Measurements from ENCODE around the gene TBC1D32. TPM values are rescaled to one million over a fixed set of nuclear protein-coding genes. Genes with fewer than 3 reads are reported as not detected.
A peak's percentile ranks its signal among the peaks of the same experiment; 100 is the strongest.
"Not testable (repeated sequence)": the region's sequence is repeated elsewhere in the genome, so short reads cannot be mapped to it uniquely, and the experiment has no call there.

Gene TBC1D32
- polyA plus RNA-seq, 1 donor: 13.3 TPM

DNA sequence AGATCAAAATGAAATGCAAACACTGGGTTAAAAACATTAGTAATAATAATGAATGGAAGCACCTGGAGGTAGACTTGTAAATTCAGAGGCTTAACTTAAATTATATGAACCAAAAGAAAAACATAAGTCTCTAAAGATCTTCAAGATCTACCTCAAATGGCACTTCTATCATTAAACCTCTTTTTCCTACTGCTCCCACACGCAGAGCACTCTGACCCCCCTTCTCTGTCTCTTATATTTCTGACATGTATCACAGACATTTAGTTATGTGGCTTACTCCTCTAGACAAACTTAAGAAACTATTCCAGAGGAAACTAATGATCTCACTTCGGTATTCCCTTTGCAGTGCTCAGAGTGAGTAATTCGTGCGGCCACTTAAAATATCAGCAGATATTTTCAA, 1.1 kb downstream of the TBC1D32 start:
- WGBS (ENCODE audit: insufficient coverage, low lambda C conversion rate): 97% methylated on average over 4 of the region's 4 CpGs

DNA sequence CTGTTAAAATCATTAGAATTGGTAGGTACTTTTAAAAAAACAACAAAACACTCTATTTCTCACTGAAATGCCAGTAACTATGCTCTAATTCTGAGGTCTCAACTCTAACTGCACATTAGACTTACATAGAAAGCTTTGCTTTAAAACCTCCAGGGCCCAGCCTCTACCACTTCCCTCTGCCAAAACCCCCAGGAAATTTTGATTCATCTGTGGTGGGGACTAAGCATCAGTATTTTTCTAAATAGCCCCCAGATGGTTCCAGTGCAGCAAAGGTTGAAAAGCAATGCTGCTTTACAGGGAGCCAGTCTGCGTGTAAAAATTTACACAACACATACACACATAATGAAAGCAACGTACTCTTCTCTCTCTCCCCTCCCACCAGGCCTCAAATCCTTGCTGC, 3.8 kb downstream of the TBC1D32 start:
- H3K27ac ChIP-seq (ENCODE audit: low read length): no peak overlapping the region
- H3K36me3 ChIP-seq (ENCODE audit: control insufficient read depth, insufficient read depth, low read length): no peaks in the 10 kb centered on the region
- WGBS (ENCODE audit: insufficient coverage, low lambda C conversion rate): no CpG with 5 or more reads among the region's 2 CpGs
- no peak for DNase-seq
- peaks cover 4% of the 10 kb centered on the region for H3K4me1 ChIP-seq (ENCODE audit: control insufficient read depth, insufficient read depth, low read length)
- H3K9me3 ChIP-seq (ENCODE audit: control insufficient read depth, low read depth, low read length): peaks cover 4% of the 10 kb centered on the region
- no peak overlapping the region for H3K4me3 ChIP-seq (ENCODE audit: low read length)
- H3K27me3 ChIP-seq (ENCODE audit: control insufficient read depth, insufficient read depth, low read length): no peaks in the 10 kb centered on the region

More for the DNA sequence above, 1.1 kb downstream of the TBC1D32 start:
- no peaks in the 10 kb centered on the region for H3K27me3 ChIP-seq (ENCODE audit: control insufficient read depth, insufficient read depth, low read length)
- no peaks in the 10 kb centered on the region for H3K36me3 ChIP-seq (ENCODE audit: control insufficient read depth, insufficient read depth, low read length)
- no peak overlapping the region for H3K27ac ChIP-seq (ENCODE audit: low read length)
- H3K4me1 ChIP-seq (ENCODE audit: control insufficient read depth, insufficient read depth, low read length): peaks cover 4% of the 10 kb centered on the region
- DNase-seq: no peak
- H3K4me3 ChIP-seq (ENCODE audit: low read length): no peak overlapping the region
- H3K9me3 ChIP-seq (ENCODE audit: control insufficient read depth, low read depth, low read length): peaks cover 4% of the 10 kb centered on the region

DNA sequence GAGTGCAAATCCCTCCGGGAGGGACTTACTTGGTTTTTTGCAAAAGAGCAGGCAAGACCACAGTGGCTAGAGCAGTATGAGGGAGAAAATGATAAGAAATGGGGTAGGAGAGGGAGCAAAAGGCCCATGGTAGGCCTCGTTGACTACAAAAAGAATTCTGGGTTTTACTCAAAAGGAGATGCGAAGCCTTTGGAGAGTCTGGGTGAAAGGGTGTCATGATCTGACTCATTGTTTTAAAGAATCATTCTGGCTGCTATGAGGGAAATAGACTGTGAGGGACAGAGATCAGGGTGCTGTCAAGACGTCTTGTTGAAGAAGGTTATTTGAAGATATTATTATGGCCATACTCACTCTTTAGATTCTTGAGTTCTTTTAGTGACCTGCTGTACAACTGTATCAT, 13.0 kb downstream of the TBC1D32 start:
- Histone ChIP-seq H3K27me3 (ENCODE audit: control insufficient read depth, insufficient read depth, low read length) (no peaks in the 10 kb centered on the region), H3K4me3 (ENCODE audit: low read length) (no peak overlapping the region), H3K27ac (ENCODE audit: low read length) (no peak overlapping the region), H3K9me3 (ENCODE audit: control insufficient read depth, low read depth, low read length) (no peaks in the 10 kb centered on the region), H3K36me3 (ENCODE audit: control insufficient read depth, insufficient read depth, low read length) (peaks cover 2% of the 10 kb centered on the region), H3K4me1 (ENCODE audit: control insufficient read depth, insufficient read depth, low read length) (no peaks in the 10 kb centered on the region)
- no CpG with 5 or more reads among the region's 4 CpGs for WGBS (ENCODE audit: insufficient coverage, low lambda C conversion rate)
- no peak for DNase-seq

DNA sequence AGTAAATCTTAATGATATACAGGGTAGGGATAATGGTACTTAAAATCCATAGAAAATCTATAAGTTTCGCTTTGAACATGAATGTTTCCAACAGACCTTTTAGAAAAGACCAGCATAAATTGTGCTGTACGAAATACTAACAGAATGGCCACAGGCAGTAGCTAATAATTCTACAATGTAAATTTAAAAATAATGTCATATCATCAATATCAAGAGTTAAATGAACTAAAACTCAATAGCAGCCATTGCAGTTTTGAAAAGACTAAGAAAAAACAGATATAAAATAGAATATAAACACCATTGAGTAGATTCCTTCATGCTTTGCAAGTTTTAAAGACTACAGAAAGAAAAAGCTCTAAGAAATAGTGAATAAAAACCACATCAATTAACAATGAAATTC, 14.7 kb downstream of the TBC1D32 start:
- Histone ChIP-seq H3K9me3 (ENCODE audit: control insufficient read depth, low read depth, low read length) (no peaks in the 10 kb centered on the region), H3K4me1 (ENCODE audit: control insufficient read depth, insufficient read depth, low read length) (peaks cover 13% of the 10 kb centered on the region), H3K27me3 (ENCODE audit: control insufficient read depth, insufficient read depth, low read length) (no peaks in the 10 kb centered on the region), H3K36me3 (ENCODE audit: control insufficient read depth, insufficient read depth, low read length) (peaks cover 2% of the 10 kb centered on the region), H3K27ac (ENCODE audit: low read length) (no peak overlapping the region), H3K4me3 (ENCODE audit: low read length) (no peak overlapping the region)
- DNase-seq: no peak
- WGBS (ENCODE audit: insufficient coverage, low lambda C conversion rate): 88% methylated on average over 2 of the region's 2 CpGs

DNA sequence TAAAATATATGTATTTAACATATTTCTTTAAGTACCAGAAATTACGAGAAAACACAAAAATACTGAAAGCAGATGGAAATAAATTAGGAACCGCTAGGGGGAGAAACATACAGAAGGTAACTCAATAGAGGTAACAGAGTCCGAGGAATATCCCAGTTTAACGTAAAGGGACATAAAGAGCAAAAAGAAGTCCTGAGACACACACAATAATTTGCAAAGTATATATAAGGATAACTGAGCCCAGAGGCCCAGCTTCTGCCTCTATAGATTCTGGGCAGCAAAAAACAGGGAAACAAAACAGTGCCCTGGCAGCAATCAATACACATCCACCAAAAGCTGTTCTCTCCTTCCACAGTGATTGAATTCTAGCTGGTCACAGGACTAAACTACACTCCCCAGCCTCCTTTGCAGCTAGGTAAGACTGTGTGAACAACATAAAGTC, 15.1 kb downstream of the TBC1D32 start:
- H3K27me3 ChIP-seq (ENCODE audit: control insufficient read depth, insufficient read depth, low read length): no peaks in the 10 kb centered on the region
- H3K27ac ChIP-seq (ENCODE audit: low read length): no peak overlapping the region
- peaks cover 13% of the 10 kb centered on the region for H3K4me1 ChIP-seq (ENCODE audit: control insufficient read depth, insufficient read depth, low read length)
- peak in 1 of 2 donors; percentile 56 for DNase-seq
- no CpG with 5 or more reads among the region's 4 CpGs for WGBS (ENCODE audit: insufficient coverage, low lambda C conversion rate)
- peaks cover 2% of the 10 kb centered on the region for H3K36me3 ChIP-seq (ENCODE audit: control insufficient read depth, insufficient read depth, low read length)
- no peaks in the 10 kb centered on the region for H3K9me3 ChIP-seq (ENCODE audit: control insufficient read depth, low read depth, low read length)
- no peak overlapping the region for H3K4me3 ChIP-seq (ENCODE audit: low read length)

DNA sequence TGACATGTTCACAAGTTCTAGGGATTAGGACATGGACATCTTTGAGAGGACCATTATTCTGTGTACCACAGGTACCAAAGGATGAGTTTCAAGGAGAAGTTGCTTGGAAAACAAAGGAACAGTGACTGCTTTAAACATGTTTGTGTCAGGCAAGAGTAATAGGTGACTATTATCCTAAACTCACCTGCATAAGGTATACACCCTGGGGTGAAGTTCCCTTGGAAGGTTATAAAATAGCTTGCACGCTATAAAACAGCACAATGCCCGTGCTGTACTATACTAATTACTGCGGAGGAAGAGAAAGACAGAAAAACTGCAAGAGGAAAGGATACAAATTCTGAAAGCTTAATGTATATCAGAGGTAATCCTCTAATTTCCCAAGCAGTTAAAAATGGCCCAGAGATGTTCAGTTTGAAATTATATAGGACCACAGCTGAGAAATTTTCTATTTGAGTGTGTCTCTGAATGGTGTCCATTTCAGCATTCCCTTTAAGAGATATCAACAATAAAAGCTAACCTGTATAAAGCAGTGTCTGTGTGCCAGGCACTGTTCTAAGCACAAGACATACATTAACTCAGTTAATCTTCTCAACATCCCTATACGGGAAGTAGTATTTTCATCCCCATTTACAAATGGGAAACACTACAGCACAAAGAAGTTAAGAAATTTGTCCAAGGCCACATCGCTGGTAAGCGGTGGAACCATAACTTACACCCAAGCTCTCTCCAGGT, 19.7 kb downstream of the TBC1D32 start:
- Histone ChIP-seq H3K27ac (ENCODE audit: low read length) (peak overlapping the region; percentile 59), H3K4me3 (ENCODE audit: low read length) (no peak overlapping the region), H3K36me3 (ENCODE audit: control insufficient read depth, insufficient read depth, low read length) (peaks cover 2% of the 10 kb centered on the region), H3K9me3 (ENCODE audit: control insufficient read depth, low read depth, low read length) (no peaks in the 10 kb centered on the region), H3K4me1 (ENCODE audit: control insufficient read depth, insufficient read depth, low read length) (peaks cover 19% of the 10 kb centered on the region), H3K27me3 (ENCODE audit: control insufficient read depth, insufficient read depth, low read length) (no peaks in the 10 kb centered on the region)
- 20% methylated on average over 1 of the region's 6 CpGs for WGBS (ENCODE audit: insufficient coverage, low lambda C conversion rate)
- DNase-seq: peak in 1 of 2 donors; percentile 68

DNA sequence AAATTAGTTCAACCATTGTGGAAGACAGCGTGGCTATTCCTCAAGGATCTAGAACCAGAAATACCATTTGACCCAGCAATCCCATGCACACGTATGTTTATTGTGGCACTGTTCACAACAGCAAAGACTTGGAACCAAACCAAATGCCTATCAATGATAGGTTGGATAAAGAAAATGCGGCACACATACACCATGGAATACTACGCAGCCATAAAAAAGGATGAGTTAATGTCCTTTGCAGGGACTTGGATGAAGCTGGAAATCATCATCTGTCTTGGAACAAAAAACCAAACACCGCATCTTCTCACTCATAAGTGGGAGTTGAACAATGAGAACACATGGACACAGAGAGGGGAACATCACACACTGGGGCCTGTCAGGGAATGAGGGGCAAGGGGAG, 22.5 kb downstream of the TBC1D32 start:
- not testable (repeated sequence) for H3K36me3 ChIP-seq (ENCODE audit: control insufficient read depth, insufficient read depth, low read length); H3K4me3 ChIP-seq (ENCODE audit: low read length); H3K27me3 ChIP-seq (ENCODE audit: control insufficient read depth, insufficient read depth, low read length); H3K9me3 ChIP-seq (ENCODE audit: control insufficient read depth, low read depth, low read length); DNase-seq; H3K27ac ChIP-seq (ENCODE audit: low read length)
- WGBS (ENCODE audit: insufficient coverage, low lambda C conversion rate): 100% methylated on average over 2 of the region's 5 CpGs
- peaks cover 20% of the 10 kb centered on the region for H3K4me1 ChIP-seq (ENCODE audit: control insufficient read depth, insufficient read depth, low read length)

DNA sequence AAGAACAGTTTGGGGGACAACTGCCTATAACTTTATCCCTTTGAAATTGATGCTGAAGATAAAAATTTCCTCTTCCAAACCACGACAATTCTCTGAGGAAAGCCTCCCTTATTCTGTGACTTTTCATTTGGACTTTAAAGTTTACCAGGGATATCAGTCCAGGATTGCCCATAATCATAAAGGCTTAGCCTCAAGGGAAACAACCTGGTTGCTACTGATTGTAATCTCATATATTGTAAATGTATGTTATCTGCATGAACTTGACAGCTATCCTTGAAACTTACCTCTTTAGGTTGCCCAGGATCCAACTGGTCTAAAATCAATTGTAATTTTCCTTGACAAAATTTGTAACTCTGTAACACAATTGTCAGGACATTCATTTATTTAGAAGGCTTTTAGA, 23.8 kb downstream of the TBC1D32 start:
- no peak for DNase-seq
- Histone ChIP-seq H3K4me1 (ENCODE audit: control insufficient read depth, insufficient read depth, low read length) (peaks cover 16% of the 10 kb centered on the region), H3K36me3 (ENCODE audit: control insufficient read depth, insufficient read depth, low read length) (no peaks in the 10 kb centered on the region), H3K9me3 (ENCODE audit: control insufficient read depth, low read depth, low read length) (no peaks in the 10 kb centered on the region), H3K4me3 (ENCODE audit: low read length) (no peak overlapping the region), H3K27ac (ENCODE audit: low read length) (no peak overlapping the region), H3K27me3 (ENCODE audit: control insufficient read depth, insufficient read depth, low read length) (no peaks in the 10 kb centered on the region)
- 20% methylated on average over 1 of the region's 1 CpG for WGBS (ENCODE audit: insufficient coverage, low lambda C conversion rate)

DNA sequence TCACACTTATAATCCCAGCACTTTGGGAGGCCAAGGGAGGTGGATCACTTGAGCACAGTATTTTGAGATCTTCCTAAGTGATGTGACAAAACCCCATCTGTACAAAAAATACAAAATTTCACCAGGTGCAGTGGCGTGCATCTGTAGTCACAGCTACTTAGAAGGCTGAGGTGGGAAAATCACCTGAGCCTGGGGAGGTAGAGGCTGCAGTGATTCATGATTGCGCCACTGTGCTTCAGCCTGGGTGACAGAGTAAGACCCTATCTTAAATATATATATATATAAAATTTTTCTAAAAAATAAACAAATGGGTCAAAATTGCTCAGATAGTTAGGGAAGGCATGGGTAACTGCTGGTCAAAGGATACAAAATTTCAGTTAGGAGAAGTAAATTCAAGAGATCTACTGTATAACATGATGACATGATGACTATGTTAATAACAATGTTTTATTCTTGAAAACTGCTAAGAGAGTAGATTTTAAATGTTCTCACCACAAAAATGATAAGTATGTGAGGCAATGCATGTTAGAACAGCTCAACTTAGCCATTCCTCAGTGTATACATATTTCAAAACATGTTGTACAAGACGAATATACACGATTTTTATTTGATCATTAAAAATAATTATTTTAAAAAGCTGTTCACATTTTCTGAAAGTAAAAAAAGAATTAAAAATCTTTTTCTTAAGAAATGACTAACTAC, 24.4 kb downstream of the TBC1D32 start:
- Histone ChIP-seq H3K27ac (ENCODE audit: low read length) (no peak overlapping the region), H3K4me1 (ENCODE audit: control insufficient read depth, insufficient read depth, low read length) (peaks cover 11% of the 10 kb centered on the region), H3K36me3 (ENCODE audit: control insufficient read depth, insufficient read depth, low read length) (no peaks in the 10 kb centered on the region), H3K4me3 (ENCODE audit: low read length) (no peak overlapping the region), H3K9me3 (ENCODE audit: control insufficient read depth, low read depth, low read length) (no peaks in the 10 kb centered on the region), H3K27me3 (ENCODE audit: control insufficient read depth, insufficient read depth, low read length) (no peaks in the 10 kb centered on the region)
- no peak for DNase-seq
- 72% methylated on average over 2 of the region's 4 CpGs for WGBS (ENCODE audit: insufficient coverage, low lambda C conversion rate)

DNA sequence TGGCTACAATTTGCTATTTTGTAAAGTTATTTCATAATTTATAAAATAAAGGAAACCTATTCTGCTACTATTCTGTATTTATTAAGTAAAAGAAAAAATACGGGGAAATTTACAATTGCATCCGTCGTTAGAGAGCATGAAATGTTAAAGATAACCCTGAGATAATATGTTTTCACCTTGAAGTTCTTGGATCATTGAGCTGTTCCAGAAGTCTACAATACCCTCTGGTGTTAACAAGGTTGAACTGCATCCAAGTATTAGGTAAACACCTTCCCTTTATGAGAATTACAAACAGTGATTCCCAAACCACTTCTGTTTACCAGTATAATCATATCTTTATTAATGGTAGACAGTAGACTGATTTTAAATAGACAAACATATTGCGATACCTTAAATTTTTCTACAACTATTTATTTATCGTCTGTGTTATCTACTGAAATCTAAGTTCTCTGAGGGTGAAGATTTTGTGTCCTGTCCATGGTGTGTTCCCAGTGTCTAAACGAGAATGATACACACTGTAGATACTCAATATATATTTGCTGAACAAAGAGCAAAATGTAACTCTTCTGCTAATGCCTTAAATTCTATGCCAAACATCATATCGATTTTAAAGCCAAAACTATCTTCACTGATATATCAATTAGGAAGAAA, 28.2 kb downstream of the TBC1D32 start:
- H3K36me3 ChIP-seq (ENCODE audit: control insufficient read depth, insufficient read depth, low read length): peaks cover 2% of the 10 kb centered on the region
- H3K4me1 ChIP-seq (ENCODE audit: control insufficient read depth, insufficient read depth, low read length): peaks cover 7% of the 10 kb centered on the region
- H3K27ac ChIP-seq (ENCODE audit: low read length): no peak overlapping the region
- H3K27me3 ChIP-seq (ENCODE audit: control insufficient read depth, insufficient read depth, low read length): no peaks in the 10 kb centered on the region
- H3K4me3 ChIP-seq (ENCODE audit: low read length): no peak overlapping the region
- WGBS (ENCODE audit: insufficient coverage, low lambda C conversion rate): 40% methylated on average over 5 of the region's 7 CpGs
- no peaks in the 10 kb centered on the region for H3K9me3 ChIP-seq (ENCODE audit: control insufficient read depth, low read depth, low read length)
- peak in 1 of 2 donors; percentile 32 for DNase-seq

Measured in large intestine (tissue), 3 donors.